AG09319 (cell line): ENCODE results near the gene TXLNG.

ENCODE experiments used
- DNase-seq: peaks from one replicate; pipeline ENCODE4 v3.0.0-alpha.2; 2010; ENCODE audit warnings: low read depth; ENCODE audit errors: extremely low read depth
- CTCF ChIP-seq: IDR thresholded peaks from 2 replicates; pipeline ENCODE4 v1.5.1; 2011; ENCODE audit warnings: low read depth, mild to moderate bottlenecking, inconsistent platforms, low read length, moderate library complexity

Gene TXLNG

GRCh38 chrX:16786139-16786790 is at the start of gene TXLNG:
TSS of gene TXLNG (plus strand) at chrX:16786466. CDS start at chrX:16786488, 22 bp downstream.
- DNase-seq, result peak; percentile 99
- no peak for TF ChIP-seq CTCF

GRCh38 chrX:16737024-16737423 is 49.2 kb upstream of the TXLNG start:
- no peak for TF ChIP-seq CTCF
- no peak for DNase-seq

GRCh38 chrX:16739574-16739973 is 46.7 kb upstream of the TXLNG start:
- TF ChIP-seq CTCF, result no peak
- DNase-seq, result no peak

GRCh38 chrX:16743604-16744325 is 42.5 kb upstream of the TXLNG start:
- peak; percentile 10 for TF ChIP-seq CTCF
- no peak for DNase-seq

GRCh38 chrX:16745102-16745501 is 41.2 kb upstream of the TXLNG start:
- no peak for DNase-seq

GRCh38 chrX:16745659-16746058 is 40.6 kb upstream of the TXLNG start:
- no peak for TF ChIP-seq CTCF
- DNase-seq, result no peak

More at GRCh38 chrX:16745102-16745501, 41.2 kb upstream of the TXLNG start:
- no peak for TF ChIP-seq CTCF

GRCh38 chrX:16748425-16748824 is 37.8 kb upstream of the TXLNG start:
- no peak for TF ChIP-seq CTCF

More at GRCh38 chrX:16748425-16748824, 37.8 kb upstream of the TXLNG start:
- no peak for DNase-seq
